ENCODE results near the gene ECEL1. TPM values are rescaled to one million over a fixed set of nuclear protein-coding genes. Genes with fewer than 3 reads are reported as not detected.

ECEL1 gene
- total RNA-seq, 1 experiment from 2014 or later = not detected

DNA sequence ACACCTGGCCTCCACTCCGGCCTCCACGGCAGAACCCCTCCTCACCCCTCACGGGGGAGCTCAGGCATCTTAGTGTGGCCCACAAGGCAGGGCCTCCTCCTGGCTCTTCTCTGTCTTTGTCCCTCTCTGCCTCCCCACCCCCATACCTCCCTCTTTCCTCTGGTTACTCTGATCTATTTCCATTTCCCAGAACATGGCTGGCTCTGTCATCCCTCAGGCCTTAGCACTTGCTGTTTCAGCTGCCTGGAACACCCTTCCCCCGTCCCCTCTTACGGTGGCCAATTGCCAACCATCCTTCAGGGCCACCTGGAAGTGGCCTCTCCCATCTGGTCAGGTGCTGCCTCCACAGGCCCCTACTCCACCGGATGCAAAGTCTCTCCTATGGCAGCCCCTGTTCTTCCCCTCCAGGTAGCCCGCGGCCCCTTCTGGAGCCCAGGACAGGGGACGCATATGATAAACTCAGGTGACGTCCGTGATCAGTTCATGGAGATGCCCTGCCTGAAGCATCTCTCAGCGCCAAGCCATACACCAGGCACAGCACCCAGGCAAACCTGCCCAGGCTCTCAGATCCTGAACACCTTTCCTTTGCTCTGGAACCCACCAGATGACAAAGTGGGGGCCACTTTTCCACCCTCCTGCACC lies 3.6 kb upstream of the ECEL1 start:
- H2AFZ ChIP-seq (ENCODE audit: low read length) = no peak overlapping the region
- no peaks in the 10 kb centered on the region for H4K20me1 ChIP-seq (ENCODE audit: insufficient read depth, low read depth, low read length)
- H3K9me2 ChIP-seq (replicated peaks; ENCODE audit: insufficient read depth, low read length) = no peaks in the 10 kb centered on the region
- H3K4me1 ChIP-seq (ENCODE audit: low read length) = peaks cover 4% of the 10 kb centered on the region; the same call in 1 of the 2 replicates
- DNase-seq = no peak
- no peak overlapping the region for H3K4me2 ChIP-seq (ENCODE audit: low read depth, low read length, poor library complexity, severe bottlenecking)
- H3K27ac ChIP-seq (ENCODE audit: low read length) = no peak overlapping the region
- H3K4me3 ChIP-seq (ENCODE audit: low read length) = no peak overlapping the region
- H3K9ac ChIP-seq (ENCODE audit: low read length) = no peak overlapping the region
- no peaks in the 10 kb centered on the region for H3K36me3 ChIP-seq (ENCODE audit: insufficient read depth, low read length)
- no peaks in the 10 kb centered on the region for H3K9me3 ChIP-seq (ENCODE audit: low read length)
- H3K27me3 ChIP-seq (ENCODE audit: low read length) = no peaks in the 10 kb centered on the region
- H3K79me2 ChIP-seq (ENCODE audit: low read length) = no peaks in the 10 kb centered on the region

GRCh38 chr2:232490221-232491138 lies 2.8 kb upstream of the ECEL1 start:
- Histone ChIP-seq H2AFZ (ENCODE audit: low read length) (no peak overlapping the region), H3K9me3 (ENCODE audit: low read length) (no peaks in the 10 kb centered on the region), H4K20me1 (ENCODE audit: insufficient read depth, low read depth, low read length) (no peaks in the 10 kb centered on the region), H3K4me1 (ENCODE audit: low read length) (peaks cover 4% of the 10 kb centered on the region; the same call in 1 of the 2 replicates), H3K27me3 (ENCODE audit: low read length) (no peaks in the 10 kb centered on the region), H3K79me2 (ENCODE audit: low read length) (no peaks in the 10 kb centered on the region), H3K4me3 (ENCODE audit: low read length) (no peak overlapping the region), H3K4me2 (ENCODE audit: low read depth, low read length, poor library complexity, severe bottlenecking) (no peak overlapping the region), H3K27ac (ENCODE audit: low read length) (no peak overlapping the region), H3K9me2 (replicated peaks; ENCODE audit: insufficient read depth, low read length) (no peaks in the 10 kb centered on the region), H3K9ac (ENCODE audit: low read length) (no peak overlapping the region), H3K36me3 (ENCODE audit: insufficient read depth, low read length) (no peaks in the 10 kb centered on the region)
- DNase-seq = no peak

- H3K27me3 ChIP-seq (ENCODE audit: low read length) = no peaks in the 10 kb centered on the region
- H3K79me2 ChIP-seq (ENCODE audit: low read length) = no peaks in the 10 kb centered on the region
- peaks cover 4% of the 10 kb centered on the region; the same call in 1 of the 2 replicates for H3K4me1 ChIP-seq (ENCODE audit: low read length)
- H4K20me1 ChIP-seq (ENCODE audit: insufficient read depth, low read depth, low read length) = no peaks in the 10 kb centered on the region
- no peak for DNase-seq
- no peaks in the 10 kb centered on the region for H3K9me2 ChIP-seq (replicated peaks; ENCODE audit: insufficient read depth, low read length)
- H2AFZ ChIP-seq (ENCODE audit: low read length) = no peak overlapping the region
- no peaks in the 10 kb centered on the region for H3K36me3 ChIP-seq (ENCODE audit: insufficient read depth, low read length)
- no peak overlapping the region for H3K4me2 ChIP-seq (ENCODE audit: low read depth, low read length, poor library complexity, severe bottlenecking)
- H3K9me3 ChIP-seq (ENCODE audit: low read length) = no peaks in the 10 kb centered on the region
- no peak overlapping the region for H3K4me3 ChIP-seq (ENCODE audit: low read length)
- no peak overlapping the region for H3K9ac ChIP-seq (ENCODE audit: low read length)
- no peak overlapping the region for H3K27ac ChIP-seq (ENCODE audit: low read length)
These were observed 2.0 kb upstream of the ECEL1 start for GRCh38 chr2:232489516-232490220.

DNA sequence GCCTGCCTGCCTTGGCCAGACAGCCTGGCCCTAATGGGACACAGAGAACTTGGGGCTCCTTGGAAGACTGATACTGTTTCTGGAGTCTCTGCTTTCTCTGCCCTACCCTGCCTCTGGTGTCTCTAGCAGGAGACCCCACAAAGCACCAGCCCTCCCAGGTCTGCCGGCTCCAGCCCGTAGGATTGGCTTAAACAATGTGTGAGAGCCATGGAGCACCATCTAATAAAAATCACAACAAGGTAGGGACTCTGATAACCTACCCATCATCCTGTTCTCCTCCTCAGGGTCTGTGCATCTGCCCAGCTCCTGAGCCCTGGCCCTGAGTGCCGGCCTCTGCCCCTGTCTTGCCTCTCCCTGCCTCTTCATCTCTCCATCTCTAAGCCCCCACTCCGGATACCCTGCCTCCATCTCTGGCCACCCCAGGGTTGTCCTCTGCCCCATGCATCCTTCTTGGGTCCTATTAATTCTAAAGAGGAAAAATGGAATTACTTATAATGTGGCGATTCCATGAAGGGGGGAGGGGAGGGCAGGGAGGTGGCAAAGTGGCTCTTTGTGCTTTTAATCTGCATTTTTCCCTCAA lies 1.2 kb upstream of the ECEL1 start:
- no peaks in the 10 kb centered on the region for H3K79me2 ChIP-seq (ENCODE audit: low read length)
- no peaks in the 10 kb centered on the region for H3K36me3 ChIP-seq (ENCODE audit: insufficient read depth, low read length)
- H3K4me1 ChIP-seq (ENCODE audit: low read length) = peaks cover 2% of the 10 kb centered on the region; the same call in 1 of the 2 replicates
- no peak overlapping the region for H3K4me3 ChIP-seq (ENCODE audit: low read length)
- no peaks in the 10 kb centered on the region for H3K9me2 ChIP-seq (replicated peaks; ENCODE audit: insufficient read depth, low read length)
- H3K27ac ChIP-seq (ENCODE audit: low read length) = no peak overlapping the region
- H3K9me3 ChIP-seq (ENCODE audit: low read length) = no peaks in the 10 kb centered on the region
- DNase-seq = no peak
- H3K9ac ChIP-seq (ENCODE audit: low read length) = no peak overlapping the region
- no peaks in the 10 kb centered on the region for H3K27me3 ChIP-seq (ENCODE audit: low read length)
- no peak overlapping the region for H2AFZ ChIP-seq (ENCODE audit: low read length)
- no peaks in the 10 kb centered on the region for H4K20me1 ChIP-seq (ENCODE audit: insufficient read depth, low read depth, low read length)
- H3K4me2 ChIP-seq (ENCODE audit: low read depth, low read length, poor library complexity, severe bottlenecking) = no peak overlapping the region

DNA sequence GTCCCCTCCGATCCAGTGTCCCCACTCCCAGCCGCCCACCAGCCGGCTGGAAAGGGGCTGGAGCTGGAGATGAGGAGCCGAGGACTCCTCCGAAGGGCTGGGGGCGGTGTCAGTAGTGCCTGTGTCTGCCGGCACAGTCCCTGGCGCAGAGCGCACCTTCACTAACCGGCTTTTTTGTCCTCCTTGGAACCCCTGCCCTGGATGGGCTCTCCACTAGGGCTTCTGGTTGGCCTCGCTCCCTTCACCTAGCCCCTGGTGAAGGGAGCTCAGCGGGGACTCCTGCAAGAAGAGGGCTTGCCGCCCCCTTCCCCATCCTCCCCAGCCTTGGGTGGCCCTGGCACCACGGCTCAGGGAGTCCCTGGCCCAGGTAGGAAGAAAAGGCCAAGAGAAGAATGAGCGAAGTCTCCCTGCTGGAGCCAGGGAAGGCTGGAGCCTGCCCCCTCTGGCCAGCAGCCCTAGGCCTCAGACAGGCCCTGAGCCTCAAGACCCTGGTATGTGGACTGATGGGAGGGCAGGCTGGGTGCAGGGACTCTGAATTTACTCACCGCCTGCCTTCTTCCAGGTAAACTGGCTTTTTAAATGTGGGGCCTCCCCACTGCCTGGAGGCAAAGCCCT lies 570 bp upstream of the ECEL1 start:
- Histone ChIP-seq H3K27ac (ENCODE audit: low read length) (no peak overlapping the region), H3K9ac (ENCODE audit: low read length) (no peak overlapping the region), H3K4me3 (ENCODE audit: low read length) (no peak overlapping the region), H2AFZ (ENCODE audit: low read length) (no peak overlapping the region), H3K9me2 (replicated peaks; ENCODE audit: insufficient read depth, low read length) (no peaks in the 10 kb centered on the region), H3K4me2 (ENCODE audit: low read depth, low read length, poor library complexity, severe bottlenecking) (no peak overlapping the region), H3K79me2 (ENCODE audit: low read length) (no peaks in the 10 kb centered on the region), H3K4me1 (ENCODE audit: low read length) (no peaks in the 10 kb centered on the region), H3K9me3 (ENCODE audit: low read length) (no peaks in the 10 kb centered on the region), H3K27me3 (ENCODE audit: low read length) (no peaks in the 10 kb centered on the region), H4K20me1 (ENCODE audit: insufficient read depth, low read depth, low read length) (no peaks in the 10 kb centered on the region), H3K36me3 (ENCODE audit: insufficient read depth, low read length) (no peaks in the 10 kb centered on the region)
- no peak for DNase-seq

DNA sequence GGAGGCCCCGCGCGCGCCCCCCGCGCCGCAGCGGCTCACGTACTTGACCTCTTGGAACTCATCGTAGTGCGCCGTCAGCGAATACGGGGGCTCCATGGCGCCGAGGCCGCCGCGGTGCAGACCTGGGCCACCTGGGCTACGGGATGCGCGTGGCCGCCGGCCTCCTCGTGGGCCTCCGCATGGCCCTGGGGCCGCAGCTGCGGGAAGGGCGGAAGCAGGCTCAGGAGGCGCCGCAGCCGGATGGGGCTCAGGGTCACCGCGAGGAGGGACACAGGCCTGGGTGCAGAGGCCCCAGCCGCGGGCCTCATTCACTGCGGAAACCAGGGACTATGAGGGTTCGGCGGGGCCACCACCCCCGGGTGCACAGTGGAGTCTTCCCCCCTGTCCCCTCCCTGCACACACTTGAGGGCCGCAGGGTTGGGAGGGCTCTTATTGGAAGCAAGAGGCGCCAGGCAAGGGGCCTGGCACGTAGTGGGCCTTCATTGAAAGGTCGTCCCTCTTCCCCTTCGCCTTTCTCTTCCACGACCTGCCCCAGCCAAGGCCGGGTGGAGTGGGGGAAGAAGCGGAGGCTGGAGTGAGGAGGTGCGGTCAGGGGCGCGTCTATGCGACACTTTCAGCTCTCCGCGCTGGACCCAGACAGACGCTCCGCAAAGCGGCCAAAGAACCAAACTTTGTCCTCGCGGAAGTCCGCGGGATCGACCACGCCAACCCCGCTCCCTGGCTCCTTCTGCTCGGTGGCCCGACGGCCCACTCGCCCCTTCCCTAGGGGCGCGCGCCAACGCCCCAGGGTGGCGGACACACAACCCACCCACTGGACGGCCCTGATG lies 863 bp downstream of the ECEL1 start:
- H3K9me3 ChIP-seq (ENCODE audit: low read length) = no peaks in the 10 kb centered on the region
- no peaks in the 10 kb centered on the region for H3K36me3 ChIP-seq (ENCODE audit: insufficient read depth, low read length)
- H3K9me2 ChIP-seq (replicated peaks; ENCODE audit: insufficient read depth, low read length) = no peaks in the 10 kb centered on the region
- no peak for DNase-seq
- no peak overlapping the region for H3K4me3 ChIP-seq (ENCODE audit: low read length)
- no peaks in the 10 kb centered on the region for H3K27me3 ChIP-seq (ENCODE audit: low read length)
- no peak overlapping the region for H3K27ac ChIP-seq (ENCODE audit: low read length)
- H3K9ac ChIP-seq (ENCODE audit: low read length) = no peak overlapping the region
- no peaks in the 10 kb centered on the region for H4K20me1 ChIP-seq (ENCODE audit: insufficient read depth, low read depth, low read length)
- H2AFZ ChIP-seq (ENCODE audit: low read length) = no peak overlapping the region
- H3K4me1 ChIP-seq (ENCODE audit: low read length) = no peaks in the 10 kb centered on the region
- H3K79me2 ChIP-seq (ENCODE audit: low read length) = no peaks in the 10 kb centered on the region
- no peak overlapping the region for H3K4me2 ChIP-seq (ENCODE audit: low read depth, low read length, poor library complexity, severe bottlenecking)

DNA sequence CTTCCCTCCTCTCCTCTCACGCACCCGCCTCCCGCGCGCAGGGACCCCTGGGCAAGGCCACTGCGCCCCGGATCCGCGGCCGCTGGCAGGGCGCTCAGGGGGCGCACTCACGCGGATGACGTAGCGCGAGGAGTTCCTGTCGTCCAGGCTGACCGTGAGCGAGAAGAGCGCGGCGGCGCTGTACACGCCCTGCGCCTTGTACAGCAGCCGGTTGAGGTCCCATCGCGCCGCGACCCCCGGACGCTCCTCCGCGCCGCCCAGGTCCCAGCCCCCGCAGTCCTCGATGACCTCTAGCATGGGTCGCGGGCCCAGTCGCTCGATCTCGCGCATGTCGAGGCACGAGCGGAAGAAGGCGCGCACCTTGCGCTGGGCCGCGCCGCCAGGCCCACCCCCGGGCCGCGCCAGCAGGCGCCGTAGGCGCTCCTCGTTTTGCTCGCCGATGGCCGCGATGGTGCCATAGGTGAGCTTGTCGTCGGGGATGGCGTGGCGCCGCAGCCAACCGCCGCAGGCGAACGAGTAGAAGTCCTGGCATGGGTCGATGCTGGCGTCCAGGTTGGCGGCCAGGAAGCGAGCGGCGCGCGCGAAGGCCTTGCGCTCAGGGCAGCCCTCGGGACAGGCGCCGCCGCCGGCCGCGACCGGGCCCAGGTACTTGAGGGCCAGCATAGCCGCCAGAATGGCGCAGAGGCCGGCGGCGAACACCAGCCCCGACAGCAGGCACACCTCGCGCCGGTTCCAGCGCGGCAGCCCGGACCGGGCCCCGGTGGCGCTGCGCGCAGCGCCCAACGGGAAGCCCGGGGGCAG lies 1.7 kb downstream of the ECEL1 start:
- H3K9me3 ChIP-seq (ENCODE audit: low read length) = no peaks in the 10 kb centered on the region
- no peak for DNase-seq
- H3K4me2 ChIP-seq (ENCODE audit: low read depth, low read length, poor library complexity, severe bottlenecking) = no peak overlapping the region
- no peaks in the 10 kb centered on the region for H3K27me3 ChIP-seq (ENCODE audit: low read length)
- no peaks in the 10 kb centered on the region for H4K20me1 ChIP-seq (ENCODE audit: insufficient read depth, low read depth, low read length)
- H3K36me3 ChIP-seq (ENCODE audit: insufficient read depth, low read length) = no peaks in the 10 kb centered on the region
- H3K9ac ChIP-seq (ENCODE audit: low read length) = no peak overlapping the region
- no peak overlapping the region for H2AFZ ChIP-seq (ENCODE audit: low read length)
- no peak overlapping the region for H3K27ac ChIP-seq (ENCODE audit: low read length)
- no peak overlapping the region for H3K4me3 ChIP-seq (ENCODE audit: low read length)
- no peaks in the 10 kb centered on the region for H3K4me1 ChIP-seq (ENCODE audit: low read length)
- no peaks in the 10 kb centered on the region for H3K79me2 ChIP-seq (ENCODE audit: low read length)
- H3K9me2 ChIP-seq (replicated peaks; ENCODE audit: insufficient read depth, low read length) = no peaks in the 10 kb centered on the region

Measured in Karpas-422 (cell line).